NCI-H1105 treated with DMSO at 0.1 percent for 48 hours (cell line): ENCODE measurements around the gene LCMT2.

Experiments used
- DNase-seq: peaks from one replicate; lab custom pipeline; 2025; lab: John Stamatoyannopoulos, UW

The LCMT2 gene, protein sequence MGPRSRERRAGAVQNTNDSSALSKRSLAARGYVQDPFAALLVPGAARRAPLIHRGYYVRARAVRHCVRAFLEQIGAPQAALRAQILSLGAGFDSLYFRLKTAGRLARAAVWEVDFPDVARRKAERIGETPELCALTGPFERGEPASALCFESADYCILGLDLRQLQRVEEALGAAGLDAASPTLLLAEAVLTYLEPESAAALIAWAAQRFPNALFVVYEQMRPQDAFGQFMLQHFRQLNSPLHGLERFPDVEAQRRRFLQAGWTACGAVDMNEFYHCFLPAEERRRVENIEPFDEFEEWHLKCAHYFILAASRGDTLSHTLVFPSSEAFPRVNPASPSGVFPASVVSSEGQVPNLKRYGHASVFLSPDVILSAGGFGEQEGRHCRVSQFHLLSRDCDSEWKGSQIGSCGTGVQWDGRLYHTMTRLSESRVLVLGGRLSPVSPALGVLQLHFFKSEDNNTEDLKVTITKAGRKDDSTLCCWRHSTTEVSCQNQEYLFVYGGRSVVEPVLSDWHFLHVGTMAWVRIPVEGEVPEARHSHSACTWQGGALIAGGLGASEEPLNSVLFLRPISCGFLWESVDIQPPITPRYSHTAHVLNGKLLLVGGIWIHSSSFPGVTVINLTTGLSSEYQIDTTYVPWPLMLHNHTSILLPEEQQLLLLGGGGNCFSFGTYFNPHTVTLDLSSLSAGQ

GRCh38 chr15:43329960-43330779, at the start of gene LCMT2:
Gene LCMT2, minus strand, starts transcription at chr15:43330573. Its CDS starts 84 bp downstream, at chr15:43330489.
- peak; percentile 78 for DNase-seq

GRCh38 chr15:43378601-43379000, 48.2 kb upstream of the LCMT2 start:
- no peak for DNase-seq

DNA sequence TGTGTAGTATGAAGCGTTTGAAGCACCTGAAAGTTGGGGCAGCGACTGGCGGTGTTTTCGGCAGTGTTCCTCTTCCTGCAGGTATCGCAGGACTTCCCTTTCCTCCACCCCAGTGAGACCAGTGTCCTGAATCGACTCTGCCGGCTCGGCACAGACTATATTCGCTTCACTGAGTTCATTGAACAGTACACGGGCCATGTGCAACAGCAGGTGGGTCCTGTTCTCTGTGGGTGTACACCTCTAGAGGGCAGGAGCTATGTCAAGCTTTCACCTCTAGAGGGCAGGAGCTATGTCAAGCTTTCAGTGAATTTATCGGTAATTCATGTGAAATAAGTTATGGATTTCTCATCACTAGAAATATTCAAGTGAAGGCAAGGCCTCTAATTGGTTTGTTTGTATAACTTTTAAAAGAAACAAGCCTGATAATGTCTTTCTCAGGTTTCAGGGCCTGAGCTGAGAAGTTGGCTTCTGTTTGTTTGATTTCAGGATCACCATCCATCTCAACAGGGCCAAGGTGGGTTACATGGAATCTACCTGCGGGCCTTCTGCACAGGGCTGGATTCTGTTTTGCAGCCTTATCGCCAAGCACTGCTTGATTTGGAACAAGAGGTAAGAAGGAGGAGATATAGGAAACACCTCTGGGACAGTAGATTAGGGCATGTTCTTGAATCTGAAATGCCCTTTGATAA, 45.8 kb upstream of the LCMT2 start:
- no peak for DNase-seq

GRCh38 chr15:43370975-43371974, 40.9 kb upstream of the LCMT2 start, which contains the start of the genes TUBGCP4 and ZSCAN29:
Gene TUBGCP4, plus strand, starts transcription at chr15:43371101. Its CDS starts 254 bp downstream, at chr15:43371355.
Gene ZSCAN29, minus strand, starts transcription at chr15:43371043. Its CDS starts 1,130 bp downstream, at chr15:43369913.
- DNase-seq: peak; percentile 63

DNA sequence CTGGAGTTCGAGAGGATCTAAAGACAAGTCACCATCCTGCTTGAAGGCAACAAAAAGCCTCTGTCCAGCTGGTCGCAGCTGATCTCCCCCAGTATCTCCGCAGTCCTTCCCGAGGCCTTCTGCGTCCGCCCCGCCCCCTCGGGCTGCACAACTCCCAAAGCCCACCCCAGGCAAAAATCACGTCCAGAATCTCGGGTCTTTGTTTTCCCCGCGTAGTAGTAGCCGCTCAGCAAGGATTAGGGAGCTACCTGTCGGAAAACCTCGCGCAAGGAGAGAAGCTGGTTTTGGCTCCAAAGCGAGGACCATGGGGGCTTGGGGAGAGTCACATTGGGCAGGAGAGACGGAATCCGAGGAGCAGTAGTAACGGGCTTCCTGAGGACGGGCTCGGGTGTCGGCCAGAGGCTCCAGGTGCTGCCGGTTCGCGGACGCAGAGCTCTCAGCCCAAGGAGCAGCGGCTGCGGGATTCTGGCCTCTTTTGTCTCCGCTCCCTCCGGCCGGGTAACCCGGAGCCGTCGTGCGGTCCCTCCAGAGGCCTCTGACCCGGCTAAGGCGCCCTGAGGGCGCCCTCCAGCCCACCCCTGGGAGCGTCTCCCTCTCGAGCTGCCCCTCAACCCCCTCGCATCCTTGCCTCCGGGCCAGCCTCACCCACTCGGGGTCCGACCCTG, 40.1 kb upstream of the LCMT2 start:
- no peak for DNase-seq

- DNase-seq: no peak
Measured at GRCh38 chr15:43361313-43361903, 31.0 kb upstream of the LCMT2 start.

GRCh38 chr15:43360821-43361220, 30.4 kb upstream of the LCMT2 start:
- no peak for DNase-seq

DNA sequence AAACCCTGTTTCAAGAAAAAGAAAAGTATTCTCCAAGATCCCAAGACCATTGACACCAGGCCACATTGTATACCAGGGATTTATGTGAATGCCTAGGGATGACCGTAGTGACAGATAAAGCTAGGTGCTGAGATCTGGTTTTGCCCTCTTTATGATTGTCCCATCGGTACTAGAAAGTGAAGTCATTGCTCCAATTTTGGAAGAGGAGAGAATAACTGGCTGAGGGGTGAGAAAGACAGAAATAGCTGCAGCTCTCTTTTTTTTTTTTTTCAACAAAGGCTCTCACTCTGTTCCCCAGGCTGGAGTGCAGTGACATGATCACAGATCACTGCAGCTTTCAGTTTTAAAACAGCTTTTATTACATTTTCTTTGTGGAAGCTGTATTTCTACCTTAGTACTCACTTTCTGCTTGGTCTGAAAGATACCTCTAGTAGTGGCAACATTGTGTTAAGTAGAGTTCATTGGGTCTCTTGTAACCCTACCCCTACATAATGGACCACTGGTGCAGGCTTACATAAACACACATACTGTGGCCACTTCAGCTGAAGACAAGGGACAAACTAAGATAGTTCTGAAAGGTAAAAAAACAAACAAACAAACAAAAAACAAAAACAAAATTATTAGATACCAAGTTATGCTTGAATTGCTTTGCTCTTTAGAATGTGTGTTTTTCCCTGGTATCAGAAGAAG, 22.5 kb upstream of the LCMT2 start:
- no peak for DNase-seq

DNA sequence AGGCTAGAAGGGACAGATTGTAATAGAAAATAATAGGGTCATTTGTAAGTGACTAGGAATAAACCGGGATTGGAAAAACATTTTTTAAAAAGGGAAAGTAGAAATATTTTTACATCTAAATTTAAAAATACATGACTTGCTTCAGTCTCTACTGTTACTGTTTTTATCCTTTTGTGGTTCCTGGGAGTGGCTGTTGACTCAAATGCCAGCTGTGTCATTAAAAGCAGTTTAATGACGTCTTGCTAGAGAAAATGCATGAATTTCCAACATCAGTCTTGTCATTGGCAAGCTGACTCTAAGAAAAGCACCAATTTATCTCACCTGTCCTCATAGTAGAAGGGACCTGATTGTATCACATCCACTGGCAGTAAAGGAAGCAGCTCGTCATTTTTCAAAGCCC, 16.7 kb upstream of the LCMT2 start:
- no peak for DNase-seq

- no peak for DNase-seq
Measured at GRCh38 chr15:43346305-43346704, 15.9 kb upstream of the LCMT2 start.

GRCh38 chr15:43330780-43331087, 361 bp upstream of the LCMT2 start:
- DNase-seq: no peak

DNA sequence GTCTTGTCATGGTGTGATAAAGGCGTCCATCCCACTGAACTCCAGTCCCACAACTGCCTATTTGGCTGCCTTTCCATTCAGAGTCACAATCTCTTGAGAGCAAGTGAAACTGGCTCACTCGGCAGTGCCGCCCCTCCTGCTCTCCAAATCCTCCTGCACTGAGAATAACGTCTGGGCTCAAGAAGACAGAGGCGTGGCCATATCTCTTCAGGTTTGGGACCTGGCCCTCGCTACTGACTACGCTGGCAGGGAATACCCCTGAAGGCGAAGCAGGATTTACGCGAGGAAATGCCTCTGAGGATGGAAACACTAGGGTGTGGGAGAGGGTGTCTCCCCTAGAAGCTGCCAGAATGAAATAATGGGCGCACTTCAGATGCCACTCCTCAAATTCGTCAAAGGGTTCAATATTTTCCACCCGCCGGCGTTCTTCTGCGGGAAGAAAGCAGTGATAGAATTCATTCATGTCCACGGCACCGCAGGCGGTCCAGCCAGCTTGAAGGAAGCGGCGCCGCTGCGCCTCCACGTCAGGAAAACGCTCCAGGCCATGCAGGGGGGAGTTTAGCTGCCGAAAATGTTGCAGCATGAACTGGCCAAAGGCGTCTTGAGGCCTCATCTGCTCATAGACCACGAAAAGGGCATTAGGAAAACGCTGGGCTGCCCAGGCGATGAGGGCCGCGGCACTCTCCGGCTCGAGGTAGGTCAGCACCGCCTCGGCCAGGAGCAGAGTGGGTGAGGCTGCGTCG, 985 bp downstream of the LCMT2 start:
- no peak for DNase-seq

DNA sequence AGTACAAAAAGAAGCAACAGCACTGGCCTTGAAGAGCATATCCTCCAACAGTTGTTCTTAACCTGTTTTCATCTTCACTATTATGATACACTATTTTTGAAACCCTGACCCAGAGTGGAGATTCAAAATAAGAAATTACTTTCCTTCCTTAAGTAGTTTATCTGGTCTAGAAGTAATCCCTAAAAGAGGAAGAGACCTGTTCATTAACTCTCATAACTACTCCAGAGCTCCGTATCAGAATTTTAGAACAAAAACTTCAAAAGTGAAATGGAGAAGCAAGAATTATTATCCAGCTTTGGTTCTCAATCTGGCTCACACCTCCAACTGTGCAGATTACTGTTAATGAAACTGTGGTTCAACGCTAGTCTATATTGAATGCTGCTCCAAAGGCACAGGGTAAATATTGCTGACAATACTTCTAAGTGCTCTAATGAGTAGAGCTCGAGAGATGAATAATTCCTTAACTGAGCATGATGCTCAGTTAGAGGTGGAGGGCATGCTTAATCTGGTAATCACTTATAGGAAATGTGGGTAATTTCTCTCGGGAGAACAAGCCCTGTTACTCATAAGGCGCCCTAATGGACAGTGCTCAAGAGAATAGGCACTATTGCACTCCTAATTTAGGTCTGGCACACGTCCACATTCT, 5.2 kb downstream of the LCMT2 start:
- DNase-seq: no peak

DNA sequence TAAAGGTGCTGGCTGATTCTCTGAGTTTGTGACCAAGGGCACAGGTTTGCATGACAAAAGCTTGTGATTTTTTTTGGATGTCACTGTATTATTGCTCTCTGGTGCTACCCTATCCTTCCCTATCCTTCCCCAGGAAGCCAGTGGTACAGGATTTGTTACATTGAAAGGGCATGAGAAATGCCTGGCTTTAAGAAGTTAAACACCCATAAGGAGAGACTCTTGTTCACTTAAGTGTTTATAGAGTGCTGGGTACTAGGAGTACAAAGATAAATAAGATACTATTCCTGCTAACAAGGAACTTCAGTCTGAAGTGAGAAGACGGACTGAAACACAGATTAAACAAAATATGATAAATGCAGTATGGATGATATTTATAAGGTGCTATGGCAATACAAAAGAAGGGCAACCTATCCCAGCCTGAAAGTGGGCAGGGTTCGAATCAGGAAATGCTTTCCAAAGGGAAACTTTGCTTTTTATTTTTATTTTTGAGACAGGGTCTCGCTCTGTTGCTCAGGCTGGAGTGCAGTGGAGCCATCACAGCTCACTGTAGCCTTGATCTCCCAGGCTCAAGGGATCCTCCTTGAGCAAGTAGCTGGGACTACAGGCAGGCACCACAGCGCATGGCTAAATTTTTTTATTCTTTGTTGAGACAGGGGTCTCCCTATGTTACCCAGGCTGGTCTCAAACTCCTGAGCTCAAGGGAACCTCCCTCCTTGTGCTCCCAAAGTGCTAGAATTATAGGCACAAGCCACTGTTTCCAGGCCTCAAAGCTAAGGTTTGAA, 11.2 kb downstream of the LCMT2 start:
- no peak for DNase-seq

- no peak for DNase-seq
Measured at GRCh38 chr15:43317566-43318184, 12.7 kb downstream of the LCMT2 start.

- DNase-seq: no peak
Measured at GRCh38 chr15:43316971-43317346, 13.4 kb downstream of the LCMT2 start.
